ENCODE measurements around the gene GNG3.

DNA sequence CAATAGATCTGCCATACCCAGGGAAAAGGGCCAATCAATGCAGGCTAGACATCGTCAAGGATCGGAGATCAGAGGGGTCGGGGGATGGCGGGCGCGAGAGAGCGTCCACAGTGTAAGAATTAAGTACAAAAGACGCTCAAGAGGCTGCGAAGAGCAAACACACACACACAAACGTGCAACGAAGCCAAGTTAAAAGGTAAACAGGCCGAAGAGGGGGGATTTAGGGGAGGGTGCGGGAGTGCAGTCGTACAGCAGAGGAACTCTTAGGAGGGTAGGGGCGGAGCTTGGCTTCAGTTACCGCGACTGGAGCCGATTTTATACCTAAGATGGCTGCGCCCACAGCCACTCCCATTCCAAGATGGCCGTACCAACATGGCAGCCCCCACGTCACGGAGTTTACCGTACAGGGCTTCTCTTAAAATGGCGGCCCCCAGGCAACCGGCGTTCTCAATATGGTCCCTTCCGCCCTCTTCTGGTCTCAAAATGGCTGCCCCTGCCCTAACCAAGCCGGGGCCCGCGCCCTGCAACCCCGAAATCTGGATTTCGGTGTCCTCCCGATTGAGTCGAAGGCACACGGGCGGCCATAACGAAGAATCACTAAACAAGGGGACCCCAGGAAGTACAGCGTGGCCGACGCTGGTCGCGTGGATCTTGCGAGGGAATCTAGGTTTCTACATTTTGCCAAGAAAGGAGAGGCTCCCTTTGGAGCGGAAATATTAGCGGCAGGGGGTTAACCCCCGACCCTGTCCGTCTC is 1.9 kb downstream of the GNG3 start:
- TF ChIP-seq, protein P1, sequence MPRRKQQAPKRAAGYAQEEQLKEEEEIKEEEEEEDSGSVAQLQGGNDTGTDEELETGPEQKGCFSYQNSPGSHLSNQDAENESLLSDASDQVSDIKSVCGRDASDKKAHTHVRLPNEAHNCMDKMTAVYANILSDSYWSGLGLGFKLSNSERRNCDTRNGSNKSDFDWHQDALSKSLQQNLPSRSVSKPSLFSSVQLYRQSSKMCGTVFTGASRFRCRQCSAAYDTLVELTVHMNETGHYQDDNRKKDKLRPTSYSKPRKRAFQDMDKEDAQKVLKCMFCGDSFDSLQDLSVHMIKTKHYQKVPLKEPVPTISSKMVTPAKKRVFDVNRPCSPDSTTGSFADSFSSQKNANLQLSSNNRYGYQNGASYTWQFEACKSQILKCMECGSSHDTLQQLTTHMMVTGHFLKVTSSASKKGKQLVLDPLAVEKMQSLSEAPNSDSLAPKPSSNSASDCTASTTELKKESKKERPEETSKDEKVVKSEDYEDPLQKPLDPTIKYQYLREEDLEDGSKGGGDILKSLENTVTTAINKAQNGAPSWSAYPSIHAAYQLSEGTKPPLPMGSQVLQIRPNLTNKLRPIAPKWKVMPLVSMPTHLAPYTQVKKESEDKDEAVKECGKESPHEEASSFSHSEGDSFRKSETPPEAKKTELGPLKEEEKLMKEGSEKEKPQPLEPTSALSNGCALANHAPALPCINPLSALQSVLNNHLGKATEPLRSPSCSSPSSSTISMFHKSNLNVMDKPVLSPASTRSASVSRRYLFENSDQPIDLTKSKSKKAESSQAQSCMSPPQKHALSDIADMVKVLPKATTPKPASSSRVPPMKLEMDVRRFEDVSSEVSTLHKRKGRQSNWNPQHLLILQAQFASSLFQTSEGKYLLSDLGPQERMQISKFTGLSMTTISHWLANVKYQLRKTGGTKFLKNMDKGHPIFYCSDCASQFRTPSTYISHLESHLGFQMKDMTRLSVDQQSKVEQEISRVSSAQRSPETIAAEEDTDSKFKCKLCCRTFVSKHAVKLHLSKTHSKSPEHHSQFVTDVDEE (CRISPR knock-in tag; IDR thresholded peaks at IDR 0.05) = peak; percentile 92; the same call in 1 of the 2 replicates
- no peak for TF ChIP-seq RARB (CRISPR knock-in tag; IDR thresholded peaks at IDR 0.05)
- TF ChIP-seq, protein P2, sequence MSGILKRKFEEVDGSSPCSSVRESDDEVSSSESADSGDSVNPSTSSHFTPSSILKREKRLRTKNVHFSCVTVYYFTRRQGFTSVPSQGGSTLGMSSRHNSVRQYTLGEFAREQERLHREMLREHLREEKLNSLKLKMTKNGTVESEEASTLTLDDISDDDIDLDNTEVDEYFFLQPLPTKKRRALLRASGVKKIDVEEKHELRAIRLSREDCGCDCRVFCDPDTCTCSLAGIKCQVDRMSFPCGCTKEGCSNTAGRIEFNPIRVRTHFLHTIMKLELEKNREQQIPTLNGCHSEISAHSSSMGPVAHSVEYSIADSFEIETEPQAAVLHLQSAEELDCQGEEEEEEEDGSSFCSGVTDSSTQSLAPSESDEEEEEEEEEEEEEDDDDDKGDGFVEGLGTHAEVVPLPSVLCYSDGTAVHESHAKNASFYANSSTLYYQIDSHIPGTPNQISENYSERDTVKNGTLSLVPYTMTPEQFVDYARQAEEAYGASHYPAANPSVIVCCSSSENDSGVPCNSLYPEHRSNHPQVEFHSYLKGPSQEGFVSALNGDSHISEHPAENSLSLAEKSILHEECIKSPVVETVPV (CRISPR knock-in tag; IDR thresholded peaks at IDR 0.05) = 0 out of 2 replicates have a peak, but pooled peaks have one; percentile 24
- TF ChIP-seq GLIS3 (CRISPR knock-in tag; IDR thresholded peaks at IDR 0.05) = no peak
- peak; percentile 55; the same call in 1 of the 2 replicates for TF ChIP-seq ZFP3 (CRISPR knock-in tag; IDR thresholded peaks at IDR 0.05)
- peak; percentile 88 for TF ChIP-seq ZNF565 (CRISPR knock-in tag; conservative IDR thresholded peaks at IDR 0.05; ENCODE audit: low read depth)
- TF ChIP-seq, protein P3, sequence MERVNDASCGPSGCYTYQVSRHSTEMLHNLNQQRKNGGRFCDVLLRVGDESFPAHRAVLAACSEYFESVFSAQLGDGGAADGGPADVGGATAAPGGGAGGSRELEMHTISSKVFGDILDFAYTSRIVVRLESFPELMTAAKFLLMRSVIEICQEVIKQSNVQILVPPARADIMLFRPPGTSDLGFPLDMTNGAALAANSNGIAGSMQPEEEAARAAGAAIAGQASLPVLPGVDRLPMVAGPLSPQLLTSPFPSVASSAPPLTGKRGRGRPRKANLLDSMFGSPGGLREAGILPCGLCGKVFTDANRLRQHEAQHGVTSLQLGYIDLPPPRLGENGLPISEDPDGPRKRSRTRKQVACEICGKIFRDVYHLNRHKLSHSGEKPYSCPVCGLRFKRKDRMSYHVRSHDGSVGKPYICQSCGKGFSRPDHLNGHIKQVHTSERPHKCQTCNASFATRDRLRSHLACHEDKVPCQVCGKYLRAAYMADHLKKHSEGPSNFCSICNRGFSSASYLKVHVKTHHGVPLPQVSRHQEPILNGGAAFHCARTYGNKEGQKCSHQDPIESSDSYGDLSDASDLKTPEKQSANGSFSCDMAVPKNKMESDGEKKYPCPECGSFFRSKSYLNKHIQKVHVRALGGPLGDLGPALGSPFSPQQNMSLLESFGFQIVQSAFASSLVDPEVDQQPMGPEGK (CRISPR knock-in tag; IDR thresholded peaks at IDR 0.05; ENCODE audit: borderline replicate concordance) = peak; percentile 54; the same call in 1 of the 2 replicates

All from SK-N-SH treated with all-trans-retinoic acid at 6 μM for 48 hours (cell line).